ENCODE measurements around the gene MDM1.

The MDM1 gene, protein sequence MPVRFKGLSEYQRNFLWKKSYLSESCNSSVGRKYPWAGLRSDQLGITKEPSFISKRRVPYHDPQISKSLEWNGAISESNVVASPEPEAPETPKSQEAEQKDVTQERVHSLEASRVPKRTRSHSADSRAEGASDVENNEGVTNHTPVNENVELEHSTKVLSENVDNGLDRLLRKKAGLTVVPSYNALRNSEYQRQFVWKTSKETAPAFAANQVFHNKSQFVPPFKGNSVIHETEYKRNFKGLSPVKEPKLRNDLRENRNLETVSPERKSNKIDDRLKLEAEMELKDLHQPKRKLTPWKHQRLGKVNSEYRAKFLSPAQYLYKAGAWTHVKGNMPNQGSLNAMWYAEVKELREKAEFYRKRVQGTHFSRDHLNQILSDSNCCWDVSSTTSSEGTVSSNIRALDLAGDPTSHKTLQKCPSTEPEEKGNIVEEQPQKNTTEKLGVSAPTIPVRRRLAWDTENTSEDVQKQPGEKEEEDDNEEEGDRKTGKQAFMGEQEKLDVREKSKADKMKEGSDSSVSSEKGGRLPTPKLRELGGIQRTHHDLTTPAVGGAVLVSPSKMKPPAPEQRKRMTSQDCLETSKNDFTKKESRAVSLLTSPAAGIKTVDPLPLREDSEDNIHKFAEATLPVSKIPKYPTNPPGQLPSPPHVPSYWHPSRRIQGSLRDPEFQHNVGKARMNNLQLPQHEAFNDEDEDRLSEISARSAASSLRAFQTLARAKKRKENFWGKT

DNA sequence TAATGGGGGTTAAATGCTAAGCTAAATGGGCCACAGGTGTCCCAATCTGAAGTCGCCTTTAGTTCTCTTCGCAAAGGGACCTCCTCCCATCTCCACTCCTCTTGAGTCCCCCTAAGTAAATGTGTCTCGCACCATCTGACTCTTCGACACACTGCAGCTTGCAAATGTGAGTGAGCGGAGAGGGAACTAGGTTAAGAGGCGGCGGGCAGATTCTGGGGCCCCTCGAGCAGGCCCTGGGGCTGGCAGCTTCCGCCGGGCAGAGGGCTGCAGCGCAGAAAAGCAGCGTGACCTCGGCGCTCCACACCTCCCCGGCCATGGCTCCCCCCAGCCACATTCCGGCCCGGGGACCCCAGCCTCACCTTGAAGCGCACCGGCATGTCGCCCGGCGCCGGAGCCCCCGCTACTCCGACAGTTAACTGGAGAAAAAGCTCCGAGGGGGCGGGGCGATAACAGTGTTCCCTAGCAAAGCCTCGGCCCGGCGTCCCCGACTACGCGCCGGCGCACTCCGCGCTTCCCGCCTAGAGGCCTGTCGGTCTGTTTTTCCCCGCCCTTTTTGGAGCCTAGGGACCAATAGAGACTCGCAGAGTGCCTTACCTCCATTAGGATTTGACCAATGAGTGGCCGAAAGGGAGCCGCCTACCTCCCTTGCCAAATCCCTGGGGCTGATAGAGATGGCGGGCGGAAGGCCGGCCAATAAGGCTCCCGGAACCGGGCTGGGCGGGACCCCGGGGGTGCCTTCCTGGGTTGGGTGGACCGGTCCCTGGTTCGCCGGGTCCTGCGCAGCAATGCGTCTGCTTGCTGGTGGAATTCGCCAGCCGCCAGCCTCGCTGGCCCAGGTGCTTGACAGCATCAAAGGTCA, at the start of gene MDM1:
Gene MDM1, minus strand, starts transcription at position 494 of the 859 bp plus-strand sequence. Its CDS starts 117 bp downstream, at position 377.
- peak; percentile 98 for DNase-seq

DNA sequence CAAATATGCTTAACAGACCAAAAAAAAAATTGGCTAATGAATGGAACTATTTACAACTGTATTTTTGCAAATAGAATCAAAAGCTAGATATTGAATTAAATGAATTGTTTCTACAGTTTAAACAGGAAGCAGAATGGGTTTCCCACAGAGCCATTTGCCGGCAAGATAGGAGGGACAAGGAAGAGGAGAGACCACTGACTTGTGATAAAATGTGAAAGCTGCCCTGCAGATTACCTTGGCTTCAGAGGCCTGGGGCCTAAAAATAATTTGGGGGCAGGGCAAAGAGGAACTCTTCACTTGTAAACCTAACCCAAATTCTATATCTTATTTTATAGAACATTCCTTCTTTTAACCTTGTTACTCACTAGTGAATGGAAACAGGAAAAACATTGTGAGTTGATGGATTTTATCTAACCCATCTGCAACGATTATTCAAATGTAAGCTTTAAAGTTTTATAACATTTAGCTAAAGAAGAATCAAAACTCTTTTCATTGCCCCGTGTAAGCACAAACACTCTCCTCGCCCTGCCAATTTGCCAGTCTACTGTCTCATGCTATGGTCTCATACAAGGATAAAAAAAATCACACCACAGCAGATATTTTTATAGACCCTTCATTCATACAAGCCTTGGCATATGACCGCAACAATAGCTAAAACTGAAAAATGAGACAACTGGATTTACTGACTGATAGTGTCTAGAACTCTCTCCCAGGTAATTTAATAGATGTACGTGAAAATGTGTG, 49.5 kb upstream of the MDM1 start:
- no peak for DNase-seq

DNA sequence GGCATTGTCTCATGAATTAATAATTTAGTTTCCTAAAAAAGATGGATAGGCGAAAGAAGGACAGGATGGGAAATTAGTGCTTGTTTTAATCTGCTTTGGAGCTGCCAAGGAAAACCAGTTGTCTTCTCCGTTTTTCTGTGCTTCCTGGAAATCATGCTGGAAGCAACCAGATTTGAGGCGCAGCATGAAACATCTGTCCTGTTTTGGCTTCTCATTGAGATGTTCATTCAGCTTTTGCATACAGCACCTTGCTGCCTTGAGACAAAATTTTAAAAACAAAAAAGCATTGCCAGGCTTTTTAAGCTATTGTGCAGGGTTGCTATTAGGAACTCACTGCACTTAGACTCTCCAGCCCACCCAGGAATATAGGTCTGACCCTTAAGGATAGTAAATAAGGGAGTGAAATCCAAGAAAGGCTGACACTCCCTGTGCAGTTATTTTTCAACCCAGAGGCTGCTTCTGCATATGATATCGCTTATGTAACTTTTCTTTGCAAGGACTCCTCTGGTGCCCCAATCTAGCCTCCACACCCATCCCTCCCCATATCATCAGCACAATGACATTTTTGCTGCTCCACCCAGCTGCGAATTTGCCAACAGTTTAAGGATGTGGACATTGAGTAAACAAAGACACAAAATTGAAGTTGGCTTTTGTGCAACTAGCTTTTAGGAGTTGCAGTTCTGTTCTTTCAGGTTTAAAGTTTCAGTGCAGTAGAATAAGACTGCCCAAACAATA, 46.9 kb upstream of the MDM1 start:
- DNase-seq = peak; percentile 15

DNA sequence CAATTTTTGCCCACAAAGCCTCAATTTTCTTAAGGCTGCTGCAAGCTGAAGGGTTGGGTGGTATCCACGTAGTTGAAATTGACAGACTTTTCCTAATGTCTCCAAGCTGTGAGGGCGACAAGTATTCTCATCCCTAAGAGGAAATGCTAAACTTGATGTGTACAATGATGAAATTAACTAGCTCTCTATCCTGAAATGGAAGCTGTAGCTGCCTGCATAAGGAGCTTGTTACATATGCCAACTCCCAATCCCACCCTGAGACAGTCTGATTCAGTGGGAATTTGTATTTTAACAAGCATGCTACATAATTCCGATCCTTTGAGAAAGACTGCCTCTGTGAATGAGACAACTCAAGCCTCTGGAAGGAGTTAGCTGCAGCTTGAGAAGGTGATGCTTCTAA, 45.7 kb upstream of the MDM1 start:
- no peak for DNase-seq

DNA sequence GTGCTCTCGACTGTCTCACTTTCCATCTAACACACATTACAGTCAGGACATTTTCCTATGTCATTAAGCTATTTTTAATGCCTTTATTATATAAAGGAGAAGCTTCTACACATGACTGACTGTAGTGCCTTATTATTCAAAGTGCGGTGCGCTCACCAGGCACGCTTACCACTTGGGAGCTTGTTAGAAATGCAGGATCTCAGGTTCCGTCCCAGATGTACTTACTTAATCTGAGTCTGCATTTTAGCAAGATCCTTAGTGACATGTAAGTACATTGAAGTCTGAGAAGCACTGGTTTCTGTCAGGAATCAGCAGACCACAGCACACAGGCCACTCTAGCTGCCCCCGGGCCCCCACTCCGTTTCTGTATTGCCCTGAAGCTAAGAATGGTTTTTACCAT, 44.7 kb upstream of the MDM1 start:
- no peak for DNase-seq

DNA sequence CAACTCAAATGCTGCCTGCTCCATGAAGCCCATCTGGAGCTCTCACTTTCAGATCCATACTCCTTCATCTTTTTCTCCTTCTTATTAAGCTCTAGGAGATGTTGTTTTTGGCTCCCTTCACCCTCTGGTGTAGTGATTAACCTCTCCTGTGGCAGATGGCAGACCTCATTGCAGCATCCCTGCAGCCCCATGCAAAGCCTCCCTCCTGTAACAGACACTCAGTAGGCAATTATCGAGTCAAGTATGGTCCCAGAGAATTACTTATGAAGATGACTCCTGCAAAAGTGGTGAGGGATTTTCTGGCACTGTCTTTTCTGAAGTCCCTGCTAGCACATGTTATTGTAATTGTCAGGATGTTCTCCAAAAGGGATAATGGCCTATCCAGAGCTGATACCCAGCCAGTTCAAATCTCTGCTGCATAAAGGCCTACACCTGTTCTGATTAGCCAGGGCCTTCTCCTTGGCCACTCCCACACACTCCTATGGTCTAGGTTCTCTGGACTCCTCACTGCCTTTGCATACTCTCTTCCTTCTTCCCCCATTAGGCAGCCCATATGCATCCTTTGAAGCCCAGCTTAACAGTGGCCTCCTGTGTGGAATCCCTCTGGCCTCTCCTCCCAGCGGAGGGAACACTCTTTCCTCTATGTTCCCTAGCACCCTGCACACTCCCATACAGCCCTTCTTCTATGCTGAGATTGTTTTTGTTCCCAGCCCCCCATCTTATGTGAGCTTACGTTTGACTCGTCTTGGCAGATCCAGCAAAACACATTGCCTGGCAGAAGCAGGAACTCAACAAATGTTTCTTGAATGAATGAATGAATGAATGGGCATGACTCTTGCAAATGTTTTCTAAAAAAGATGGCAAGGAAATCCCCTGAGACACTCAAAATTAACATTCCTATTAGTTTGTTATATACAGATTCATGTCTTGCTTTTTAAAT, 43.9 kb upstream of the MDM1 start:
- no peak for DNase-seq

DNA sequence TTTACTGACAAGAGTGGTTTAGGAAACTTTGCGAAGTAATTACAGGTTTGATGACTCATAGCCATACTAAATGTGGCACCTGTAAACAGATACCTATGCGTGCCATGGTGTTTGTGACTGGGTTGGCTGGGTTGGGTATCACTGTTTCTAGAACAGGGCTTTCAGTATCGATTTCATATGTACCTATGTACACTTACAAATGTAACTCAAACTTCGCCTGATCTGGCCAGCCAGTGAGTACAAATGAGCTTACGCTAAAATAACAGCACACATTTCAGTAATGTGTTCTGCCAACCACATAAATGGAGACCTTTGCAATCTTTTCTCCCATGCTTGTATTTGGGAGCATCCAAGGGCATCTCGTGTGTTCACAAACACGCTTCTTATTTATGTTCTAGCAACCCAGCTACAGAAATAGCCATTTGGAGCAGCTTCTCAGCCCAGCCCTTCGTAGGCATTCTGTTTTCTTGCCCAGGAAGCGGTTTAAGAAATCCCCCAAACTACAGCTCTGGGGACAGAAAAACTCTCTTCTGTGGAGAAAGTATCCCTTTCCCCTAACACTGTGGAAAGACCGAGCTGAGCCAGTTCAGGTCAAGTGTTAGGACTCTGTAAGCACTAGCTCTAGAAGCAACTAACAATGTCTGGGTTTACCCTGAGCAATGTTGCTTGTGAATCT, 42.3 kb upstream of the MDM1 start:
- DNase-seq = no peak

DNA sequence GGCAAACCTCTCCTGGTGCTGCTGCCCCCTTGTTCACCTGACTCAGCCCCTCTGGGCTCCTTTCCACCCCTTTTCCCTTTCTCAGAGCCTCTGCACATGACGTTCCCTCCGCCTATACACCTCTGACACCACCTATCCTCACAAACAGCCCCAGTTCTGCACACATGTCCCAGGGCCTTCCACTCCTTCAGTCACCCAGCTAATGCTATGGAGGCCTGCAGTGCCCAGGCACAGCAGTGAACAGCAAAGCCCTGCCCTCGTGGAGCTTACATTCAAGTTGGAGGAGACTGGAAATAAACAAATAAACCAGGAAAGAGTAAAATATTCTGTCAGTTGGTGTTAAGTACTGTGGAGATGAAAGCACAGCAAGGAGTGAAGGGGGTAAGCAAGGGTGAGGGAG, 38.5 kb upstream of the MDM1 start:
- DNase-seq = no peak

DNA sequence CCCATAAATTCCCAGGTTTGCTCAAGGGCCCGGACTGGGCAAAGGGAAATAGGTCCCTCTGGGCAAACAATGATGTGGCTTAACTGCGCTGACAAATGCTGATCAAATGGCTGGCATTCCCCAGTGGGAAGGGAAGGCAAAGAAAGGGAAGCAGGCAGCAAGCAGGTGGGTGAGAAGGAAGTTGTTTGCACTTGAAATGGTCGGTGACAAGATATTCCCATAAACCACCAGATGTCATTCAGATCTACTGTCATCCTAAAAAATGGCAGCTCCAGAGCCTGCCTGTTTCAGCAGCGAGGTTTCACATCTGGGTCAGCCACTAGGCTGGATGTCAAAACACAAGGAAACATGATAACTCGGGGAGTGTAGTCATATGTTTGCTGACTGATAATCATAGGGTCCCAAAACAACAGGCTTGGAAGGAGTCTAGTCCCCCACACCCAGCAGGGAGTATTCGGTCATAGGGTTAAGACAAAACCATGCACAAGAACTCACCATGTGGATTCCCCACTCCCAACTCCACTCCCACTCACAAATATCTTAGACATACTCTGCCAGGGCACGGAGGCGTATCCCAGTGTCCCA, 37.9 kb upstream of the MDM1 start:
- no peak for DNase-seq

DNA sequence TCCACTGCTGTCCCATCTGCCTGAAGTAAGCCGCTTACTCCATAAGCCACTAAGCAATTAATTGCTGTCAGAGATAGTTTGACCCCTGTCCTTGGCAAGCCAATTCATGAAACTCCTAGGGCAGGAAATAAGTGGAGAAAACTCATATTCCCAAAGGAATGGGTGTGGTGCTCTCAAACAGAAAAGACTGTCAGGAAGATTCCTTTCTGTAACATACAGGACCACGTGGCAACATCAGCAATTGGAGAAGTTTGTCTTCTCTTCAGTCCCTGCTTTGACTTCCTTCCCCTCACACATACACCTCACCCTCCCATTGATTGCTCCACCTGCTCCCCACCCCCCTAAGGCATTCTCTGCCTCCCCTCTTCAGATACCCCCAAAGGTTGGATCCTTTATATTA, 36.2 kb upstream of the MDM1 start:
- no peak for DNase-seq

DNA sequence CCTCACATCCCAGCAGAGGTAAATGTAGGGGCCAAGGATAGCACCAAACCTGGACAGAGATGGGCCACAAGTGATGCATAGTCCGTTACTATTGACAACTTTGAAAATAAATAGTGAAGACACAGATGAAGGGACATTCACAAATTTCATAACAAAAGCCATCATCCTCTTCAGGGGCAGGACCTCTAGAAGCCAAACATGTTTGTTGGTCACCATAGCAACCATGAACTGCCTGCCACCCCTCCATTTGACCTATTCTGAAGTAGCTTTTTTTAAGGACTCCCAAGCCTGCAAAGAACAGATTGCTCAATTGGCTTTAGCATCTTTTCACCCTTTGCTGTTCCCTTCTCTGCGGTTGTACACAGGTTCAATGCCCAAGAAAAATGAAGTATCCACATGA, 35.7 kb upstream of the MDM1 start:
- peak; percentile 39 for DNase-seq

DNA sequence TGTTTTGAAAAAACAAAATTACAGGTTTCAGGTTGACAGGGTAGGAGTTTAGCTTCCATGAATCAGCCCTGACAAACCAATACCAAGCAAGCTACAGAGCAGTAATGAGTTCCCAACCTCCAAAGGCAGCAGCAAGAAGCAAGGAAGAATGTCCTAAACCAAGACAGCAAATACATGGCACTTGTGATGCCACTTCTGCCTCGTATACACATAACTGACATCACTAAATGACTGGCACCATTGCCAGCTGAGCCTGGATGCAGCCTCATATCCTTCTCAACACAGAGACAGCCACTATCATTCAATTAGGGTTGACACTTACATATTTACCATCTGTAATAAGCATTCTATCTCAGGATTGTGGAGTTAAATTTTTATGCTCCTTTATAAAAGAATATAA, 35.0 kb upstream of the MDM1 start:
- no peak for DNase-seq

DNA sequence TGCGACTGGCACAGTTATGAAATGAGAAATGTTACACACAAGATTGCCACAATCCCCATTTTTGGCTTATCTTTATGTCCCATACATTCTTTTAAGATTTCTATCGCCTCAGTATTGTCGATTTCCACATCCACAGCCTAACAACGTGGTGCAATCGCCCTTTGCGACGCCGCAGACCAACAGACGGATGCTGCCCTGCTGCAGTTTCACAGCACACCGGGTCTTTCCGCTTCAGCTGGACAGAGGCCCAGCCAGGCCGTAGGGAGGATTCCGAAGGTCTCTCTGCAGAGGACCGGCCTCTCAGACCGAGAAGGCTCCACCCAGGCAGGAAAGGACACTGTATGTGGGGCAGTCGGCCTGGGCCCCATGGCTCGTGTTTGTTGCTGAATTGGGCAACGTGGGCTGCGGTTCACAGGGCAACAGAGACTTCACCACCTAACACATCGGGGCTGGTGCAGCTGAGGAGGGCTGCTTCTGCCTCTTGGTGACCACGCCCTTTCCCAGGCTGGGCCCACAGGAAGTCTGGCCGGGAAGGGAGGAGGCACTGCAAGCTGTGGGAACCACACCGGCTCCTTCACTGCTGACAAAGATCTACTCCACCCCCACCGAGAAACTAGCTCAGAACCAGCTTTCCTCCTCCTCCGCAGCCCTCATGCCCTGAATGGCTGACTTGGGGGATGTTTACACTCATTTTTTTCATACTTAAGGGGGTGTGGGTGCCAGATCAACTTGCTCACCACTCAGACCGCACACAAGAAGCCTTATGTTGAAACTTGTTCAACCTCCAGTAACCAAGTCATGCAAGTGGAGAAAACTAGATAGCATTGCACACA, 32.9 kb upstream of the MDM1 start:
- peak; percentile 99 for DNase-seq

DNA sequence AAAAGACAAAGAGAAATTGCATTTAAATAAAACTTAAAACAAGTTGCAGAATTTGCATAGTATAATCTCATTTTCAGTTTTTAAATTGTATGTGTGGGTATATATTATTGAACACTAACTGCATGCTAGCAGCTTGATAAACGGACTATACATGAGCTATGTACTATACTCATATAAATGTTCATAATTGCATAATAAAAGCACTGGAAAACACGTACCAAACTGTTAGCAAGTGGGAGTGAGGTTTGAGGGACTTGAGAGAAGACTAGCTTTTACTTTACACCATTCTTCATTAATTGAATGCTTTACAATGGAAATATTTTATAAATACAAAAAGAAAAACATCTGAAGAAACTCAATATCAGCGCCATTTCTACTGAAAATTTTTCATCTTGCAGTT, 32.2 kb upstream of the MDM1 start:
- no peak for DNase-seq

DNA sequence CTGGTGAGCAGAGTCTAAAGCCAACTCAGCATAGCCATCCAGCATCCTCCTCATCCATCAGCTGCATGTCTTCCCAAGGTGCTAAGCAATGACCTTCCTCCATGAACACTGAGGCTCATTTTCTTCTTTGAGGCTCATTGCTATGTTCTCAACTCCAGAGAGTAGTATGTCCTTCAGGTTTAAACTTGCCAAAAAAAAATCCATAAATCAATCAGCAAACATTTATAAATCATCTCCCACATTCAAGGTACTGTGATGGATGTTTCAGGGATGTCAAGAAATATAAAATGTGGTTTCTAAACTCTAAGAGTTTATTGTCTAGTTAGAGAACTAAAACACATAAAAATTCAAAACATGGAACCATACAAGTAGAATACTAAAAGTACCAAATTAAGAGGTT, 29.8 kb upstream of the MDM1 start:
- DNase-seq = no peak

DNA sequence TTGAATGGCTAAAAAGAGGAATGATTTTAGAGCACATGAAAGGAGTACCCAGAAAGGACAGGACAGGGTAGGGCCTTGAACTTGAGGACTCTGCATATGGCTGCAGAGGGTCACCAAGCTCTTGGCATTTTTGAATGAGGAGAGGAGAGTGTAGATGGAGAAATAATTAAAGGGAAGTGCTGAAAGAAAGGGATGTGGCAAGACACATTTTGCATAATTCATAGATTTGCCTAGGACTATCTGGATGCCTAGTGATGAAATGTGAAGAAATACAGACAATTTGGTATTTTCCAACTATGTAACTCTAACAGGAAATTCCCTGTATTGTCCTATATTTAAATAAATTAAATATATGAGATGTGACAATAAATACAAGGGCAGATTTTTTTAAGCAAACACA, 27.5 kb upstream of the MDM1 start:
- DNase-seq = peak; percentile 73

DNA sequence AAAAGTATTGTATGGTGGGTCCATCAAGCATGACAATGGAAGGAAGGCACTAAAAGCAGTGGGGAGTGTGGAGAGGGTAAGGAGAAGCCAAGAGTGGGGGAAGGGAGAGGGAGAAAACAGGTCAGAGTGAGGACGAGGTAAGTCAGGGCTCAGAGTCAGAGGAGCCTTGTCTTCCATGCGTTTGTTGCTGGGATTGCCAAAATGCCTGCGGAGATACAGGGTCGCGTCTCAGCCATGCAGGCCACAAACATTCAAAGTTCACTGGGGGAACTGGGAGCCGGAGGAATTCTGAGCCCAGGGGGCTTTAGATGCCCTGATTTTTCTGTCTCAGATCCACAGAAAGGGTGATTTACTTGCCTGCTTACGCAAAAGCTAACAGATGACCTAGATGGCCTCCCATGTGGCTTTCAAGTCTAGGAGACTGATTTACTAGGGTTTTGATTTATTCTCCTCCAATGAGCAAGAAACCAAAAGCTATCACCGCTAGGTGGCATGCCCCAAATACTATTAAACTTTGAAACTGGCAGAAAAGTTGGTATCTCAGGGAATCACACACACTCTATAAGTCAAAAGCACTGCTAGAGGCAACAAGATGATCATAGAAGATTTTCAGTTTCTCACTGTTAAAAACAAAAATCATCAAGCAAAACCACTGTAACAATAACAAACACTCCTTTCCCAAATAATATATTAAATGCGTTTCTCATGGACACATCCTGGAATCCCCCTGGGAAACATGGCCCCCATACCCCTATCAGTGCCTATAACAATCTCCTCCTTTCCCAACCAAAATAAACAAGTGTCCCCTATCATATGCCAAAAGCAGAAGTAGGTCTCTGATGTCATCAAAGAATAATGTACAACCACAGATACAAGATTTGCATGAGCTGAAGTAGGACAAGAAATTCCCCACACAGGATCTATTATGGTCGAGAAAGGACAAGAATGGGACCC, 26.6 kb upstream of the MDM1 start:
- peak; percentile 66 for DNase-seq

DNA sequence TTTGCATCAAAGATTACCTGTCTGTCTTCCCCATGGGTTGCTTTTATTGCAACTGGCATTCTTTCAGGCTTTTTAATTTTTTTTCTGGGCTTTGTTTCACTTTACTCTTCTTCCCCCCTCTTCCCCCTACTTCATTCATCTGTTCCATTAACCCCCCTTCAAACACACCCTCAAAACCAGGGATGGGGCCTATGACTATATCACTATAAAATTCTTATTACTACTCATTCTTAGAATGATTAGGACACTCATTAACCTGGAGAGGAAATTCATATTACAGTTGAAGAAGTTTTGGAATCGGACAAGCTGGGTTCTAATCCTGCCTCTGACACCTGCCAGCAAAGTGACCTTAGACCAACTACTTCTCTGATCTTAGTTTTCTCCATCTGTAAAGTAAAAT, 24.8 kb upstream of the MDM1 start:
- no peak for DNase-seq
